Measurements from ENCODE around the gene MAGEB4. TPM values are rescaled to one million over a fixed set of nuclear protein-coding genes. Genes with fewer than 3 reads are reported as not detected.

The MAGEB4 gene
- total RNA-seq, 1 donor from 2014 or later, result not detected

DNA sequence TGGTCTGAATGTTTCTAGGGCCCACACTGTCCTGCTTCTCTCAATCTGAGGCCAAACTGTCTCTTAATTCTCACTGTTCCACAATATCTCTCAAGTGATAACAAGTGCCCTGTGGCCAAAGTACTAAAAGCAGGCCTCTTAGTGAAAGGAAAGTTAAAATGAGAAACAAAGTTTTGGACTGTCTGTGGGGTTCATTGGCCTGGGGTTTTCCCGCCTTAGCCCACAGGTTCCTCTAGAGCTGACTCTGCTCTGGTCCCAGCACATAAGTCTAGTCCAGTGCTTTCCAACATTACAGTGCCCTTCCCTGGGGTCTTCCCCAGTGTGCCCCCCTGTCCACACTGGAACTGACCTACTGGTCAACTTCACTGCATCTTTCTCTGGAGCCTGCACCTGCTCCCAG, 11.5 kb downstream of the MAGEB4 start:
- Histone ChIP-seq H3K9me3 (ENCODE audit: low read depth) (no peaks in the 10 kb centered on the region), H3K4me1 (no peaks in the 10 kb centered on the region), H3K9ac (no peak overlapping the region), H4K20me1 (ENCODE audit: low read depth) (no peaks in the 10 kb centered on the region), H3K4me2 (no peak overlapping the region), H3K79me2 (ENCODE audit: low read depth) (no peaks in the 10 kb centered on the region), H3K27ac (no peak overlapping the region), H3K27me3 (no peaks in the 10 kb centered on the region), H3K4me3 (no peak overlapping the region), H2AFZ (replicated peaks) (no peak overlapping the region), H3K36me3 (no peaks in the 10 kb centered on the region), H3F3A (ENCODE audit: low read depth) (no peaks in the 10 kb centered on the region)
- Mint-ChIP-seq H3K27ac (no peak overlapping the region), H3K27me3 (ENCODE audit: insufficient read depth, low read depth) (peaks cover 2% of the 10 kb centered on the region), H3K9me3 (peaks cover 16% of the 10 kb centered on the region), H3K36me3 (no peaks in the 10 kb centered on the region), H3K4me3 (no peak overlapping the region), H3K4me1 (no peaks in the 10 kb centered on the region)
- TF ChIP-seq EZH2phosphoT487 (IDR thresholded peaks at IDR 0.05) (no peak), CTCF (IDR thresholded peaks at IDR 0.05) (no peak), EZH2 (IDR thresholded peaks at IDR 0.05) (no peak)
- no peak for DNase-seq (ENCODE audit: low spot score)

DNA sequence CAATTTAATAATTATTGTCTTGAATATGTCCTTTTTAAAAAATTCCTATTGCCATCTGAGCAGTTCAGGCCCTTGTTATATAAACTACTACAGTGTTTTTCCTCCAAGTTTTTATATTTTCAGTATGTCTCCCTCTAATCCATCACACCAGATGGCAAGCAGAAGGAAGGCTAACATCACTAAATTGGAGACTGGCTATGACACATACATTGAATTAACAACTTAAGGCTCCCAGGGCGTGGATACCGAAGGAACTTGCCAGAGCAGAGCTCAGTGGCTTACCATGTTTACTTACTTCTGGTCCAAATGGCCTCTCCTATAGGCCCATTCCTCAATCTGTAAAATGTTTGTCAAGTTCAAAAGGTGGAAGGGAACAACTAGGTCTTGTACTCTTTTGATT, 18.1 kb downstream of the MAGEB4 start:
- TF ChIP-seq CTCF (IDR thresholded peaks at IDR 0.05) (no peak), EZH2phosphoT487 (IDR thresholded peaks at IDR 0.05) (no peak), EZH2 (IDR thresholded peaks at IDR 0.05) (no peak)

DNA sequence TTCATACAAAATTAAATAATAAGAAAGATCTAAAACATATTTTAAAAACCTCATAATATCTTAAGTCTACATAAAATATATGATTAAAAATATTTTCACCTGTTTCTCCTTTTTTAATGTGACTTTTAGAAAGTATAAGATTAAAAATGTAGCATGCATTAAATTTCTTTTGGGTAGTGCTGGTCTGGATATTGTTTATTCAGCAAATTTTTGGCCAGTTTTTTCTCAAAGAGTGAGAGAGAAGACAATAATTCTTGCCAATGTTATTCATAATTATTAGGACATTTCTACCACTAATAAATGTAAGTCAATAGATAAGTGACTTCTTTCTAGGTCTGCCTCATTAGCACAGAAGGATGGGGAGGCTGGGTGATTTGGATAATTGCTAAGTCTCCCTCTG, 19.2 kb downstream of the MAGEB4 start:
- no peak overlapping the region for H3K9ac ChIP-seq

More for the DNA sequence above, 18.1 kb downstream of the MAGEB4 start:
- H3K4me1 ChIP-seq, result no peaks in the 10 kb centered on the region
- H3K27ac Mint-ChIP-seq, result no peak overlapping the region
- peaks cover 5% of the 10 kb centered on the region for H3K9me3 ChIP-seq (ENCODE audit: low read depth)
- H2AFZ ChIP-seq (replicated peaks), result no peak overlapping the region
- no peak overlapping the region for H3K27ac ChIP-seq
- H3F3A ChIP-seq (ENCODE audit: low read depth), result no peaks in the 10 kb centered on the region
- no peaks in the 10 kb centered on the region for H3K27me3 ChIP-seq
- peaks cover 13% of the 10 kb centered on the region for H3K9me3 Mint-ChIP-seq
- no peaks in the 10 kb centered on the region for H3K36me3 Mint-ChIP-seq
- H3K4me2 ChIP-seq, result no peak overlapping the region
- H3K79me2 ChIP-seq (ENCODE audit: low read depth), result no peaks in the 10 kb centered on the region
- H3K9ac ChIP-seq, result no peak overlapping the region
- DNase-seq (ENCODE audit: low spot score), result no peak
- H3K4me3 ChIP-seq, result no peak overlapping the region
- no peaks in the 10 kb centered on the region for H3K27me3 Mint-ChIP-seq (ENCODE audit: insufficient read depth, low read depth)
- no peaks in the 10 kb centered on the region for H3K36me3 ChIP-seq
- H3K4me3 Mint-ChIP-seq, result no peak overlapping the region
- H4K20me1 ChIP-seq (ENCODE audit: low read depth), result no peaks in the 10 kb centered on the region
- H3K4me1 Mint-ChIP-seq, result no peaks in the 10 kb centered on the region

More for the DNA sequence above, 19.2 kb downstream of the MAGEB4 start:
- no peaks in the 10 kb centered on the region for H3K36me3 Mint-ChIP-seq
- no peak for TF ChIP-seq EZH2phosphoT487 (IDR thresholded peaks at IDR 0.05)
- no peak for TF ChIP-seq EZH2 (IDR thresholded peaks at IDR 0.05)
- no peak for TF ChIP-seq CTCF (IDR thresholded peaks at IDR 0.05)
- H3K27ac Mint-ChIP-seq, result no peak overlapping the region
- no peak overlapping the region for H3K27ac ChIP-seq
- no peaks in the 10 kb centered on the region for H3K36me3 ChIP-seq
- no peaks in the 10 kb centered on the region for H3K27me3 Mint-ChIP-seq (ENCODE audit: insufficient read depth, low read depth)
- H3K4me1 ChIP-seq, result no peaks in the 10 kb centered on the region
- peaks cover 5% of the 10 kb centered on the region for H3K9me3 ChIP-seq (ENCODE audit: low read depth)
- H3K4me3 ChIP-seq, result no peak overlapping the region
- H3K79me2 ChIP-seq (ENCODE audit: low read depth), result no peaks in the 10 kb centered on the region
- H3K9me3 Mint-ChIP-seq, result peaks cover 5% of the 10 kb centered on the region
- DNase-seq (ENCODE audit: low spot score), result no peak
- H3K27me3 ChIP-seq, result no peaks in the 10 kb centered on the region
- no peak overlapping the region for H3K4me3 Mint-ChIP-seq
- H3F3A ChIP-seq (ENCODE audit: low read depth), result no peaks in the 10 kb centered on the region
- no peak overlapping the region for H3K4me2 ChIP-seq
- H4K20me1 ChIP-seq (ENCODE audit: low read depth), result no peaks in the 10 kb centered on the region
- H3K4me1 Mint-ChIP-seq, result no peaks in the 10 kb centered on the region
- H2AFZ ChIP-seq (replicated peaks), result no peak overlapping the region

All from neural progenitor cell (in vitro differentiated cells).